ENCODE data around the gene PSME4. TPM values are rescaled to one million over a fixed set of nuclear protein-coding genes. Genes with fewer than 3 reads are reported as not detected.

PSME4 gene
- polyA plus RNA-seq, 1 donor from 2014 or later, result 23.4 TPM

- TF ChIP-seq TAF1 (IDR thresholded peaks at IDR 0.05; ENCODE audit: low read depth) (no peak), REST (IDR thresholded peaks at IDR 0.05; ENCODE audit: borderline replicate concordance) (no peak), RAD21 (conservative IDR thresholded peaks at IDR 0.05) (no peak), EZH2 (IDR thresholded peaks at IDR 0.05; ENCODE audit: borderline replicate concordance, insufficient read depth, low read length, poor library complexity, severe bottlenecking) (no peak), EP300 (conservative IDR thresholded peaks at IDR 0.05; ENCODE audit: poor library complexity, severe bottlenecking) (no peak), SMC3 (conservative IDR thresholded peaks at IDR 0.05; ENCODE audit: poor library complexity) (no peak), POLR2AphosphoS5 (IDR thresholded peaks at IDR 0.05) (no peak), MXI1 (conservative IDR thresholded peaks at IDR 0.05; ENCODE audit: poor library complexity, severe bottlenecking) (no peak), CTCF (IDR thresholded peaks at IDR 0.05; ENCODE audit: poor library complexity, severe bottlenecking) (no peak)
Measured at GRCh38 chr2:53941749-53942148, 29.0 kb downstream of the PSME4 start.

GRCh38 chr2:53939656-53940055 is 31.1 kb downstream of the PSME4 start:
- Histone ChIP-seq H3K27ac (ENCODE audit: low read length) (no peak overlapping the region), H3F3A (ENCODE audit: insufficient read depth, low read length, poor library complexity, severe bottlenecking) (no peaks in the 10 kb centered on the region), H3K4me2 (ENCODE audit: low read length) (no peak overlapping the region), H2AFZ (ENCODE audit: low read depth, low read length) (no peak overlapping the region), H3K36me3 (ENCODE audit: insufficient read depth, low read length) (no peaks in the 10 kb centered on the region), H3K4me3 (ENCODE audit: low read length) (no peak overlapping the region), H3K9me2 (ENCODE audit: insufficient read depth, low read length) (no peaks in the 10 kb centered on the region), H3K9me3 (ENCODE audit: low read length) (no peaks in the 10 kb centered on the region), H3K79me2 (replicated peaks; ENCODE audit: insufficient read depth, low read length) (peaks cover 4% of the 10 kb centered on the region), H4K20me1 (ENCODE audit: insufficient read depth) (no peaks in the 10 kb centered on the region), H3K9ac (ENCODE audit: low read length) (no peak overlapping the region), H3K27me3 (ENCODE audit: insufficient read depth, low read depth, low read length) (no peaks in the 10 kb centered on the region)
- TF ChIP-seq RAD21 (conservative IDR thresholded peaks at IDR 0.05), result no peak
- TF ChIP-seq POLR2AphosphoS5 (IDR thresholded peaks at IDR 0.05), result no peak

More at GRCh38 chr2:53941749-53942148, 29.0 kb downstream of the PSME4 start:
- H3K27me3 ChIP-seq (ENCODE audit: insufficient read depth, low read depth, low read length), result no peaks in the 10 kb centered on the region
- no peaks in the 10 kb centered on the region for H3K36me3 ChIP-seq (ENCODE audit: insufficient read depth, low read length)
- H3K27ac ChIP-seq (ENCODE audit: low read length), result no peak overlapping the region
- H3K9me3 ChIP-seq (ENCODE audit: low read length), result no peaks in the 10 kb centered on the region
- no peak overlapping the region for H3K4me3 ChIP-seq (ENCODE audit: low read length)
- H3F3A ChIP-seq (ENCODE audit: insufficient read depth, low read length, poor library complexity, severe bottlenecking), result no peaks in the 10 kb centered on the region
- no peak overlapping the region for H3K4me2 ChIP-seq (ENCODE audit: low read length)
- no peaks in the 10 kb centered on the region for H4K20me1 ChIP-seq (ENCODE audit: insufficient read depth)
- H3K79me2 ChIP-seq (replicated peaks; ENCODE audit: insufficient read depth, low read length), result peaks cover 4% of the 10 kb centered on the region
- H2AFZ ChIP-seq (ENCODE audit: low read depth, low read length), result no peak overlapping the region
- no peak overlapping the region for H3K9ac ChIP-seq (ENCODE audit: low read length)
- no peaks in the 10 kb centered on the region for H3K9me2 ChIP-seq (ENCODE audit: insufficient read depth, low read length)

GRCh38 chr2:53938904-53939303 is 31.9 kb downstream of the PSME4 start:
- H3K9me3 ChIP-seq (ENCODE audit: low read length), result no peaks in the 10 kb centered on the region
- H2AFZ ChIP-seq (ENCODE audit: low read depth, low read length), result no peak overlapping the region
- no peak overlapping the region for H3K4me3 ChIP-seq (ENCODE audit: low read length)
- no peak overlapping the region for H3K27ac ChIP-seq (ENCODE audit: low read length)
- H3K27me3 ChIP-seq (ENCODE audit: insufficient read depth, low read depth, low read length), result no peaks in the 10 kb centered on the region
- H4K20me1 ChIP-seq (ENCODE audit: insufficient read depth), result no peaks in the 10 kb centered on the region
- no peak overlapping the region for H3K9ac ChIP-seq (ENCODE audit: low read length)
- H3K79me2 ChIP-seq (replicated peaks; ENCODE audit: insufficient read depth, low read length), result peaks cover 4% of the 10 kb centered on the region
- H3K4me2 ChIP-seq (ENCODE audit: low read length), result no peak overlapping the region
- no peaks in the 10 kb centered on the region for H3K36me3 ChIP-seq (ENCODE audit: insufficient read depth, low read length)
- no peaks in the 10 kb centered on the region for H3K9me2 ChIP-seq (ENCODE audit: insufficient read depth, low read length)
- H3F3A ChIP-seq (ENCODE audit: insufficient read depth, low read length, poor library complexity, severe bottlenecking), result no peaks in the 10 kb centered on the region
- no peak for TF ChIP-seq EP300 (conservative IDR thresholded peaks at IDR 0.05; ENCODE audit: poor library complexity, severe bottlenecking)
- no peak for TF ChIP-seq CTCF (IDR thresholded peaks at IDR 0.05; ENCODE audit: poor library complexity, severe bottlenecking)
- TF ChIP-seq TAF1 (IDR thresholded peaks at IDR 0.05; ENCODE audit: low read depth), result no peak
- TF ChIP-seq RAD21 (conservative IDR thresholded peaks at IDR 0.05), result no peak
- TF ChIP-seq MXI1 (conservative IDR thresholded peaks at IDR 0.05; ENCODE audit: poor library complexity, severe bottlenecking), result no peak

Measured in neural cell (in vitro differentiated cells).